H1 (cell line): ENCODE measurements around the gene ZNF432. TPM values are rescaled to one million over a fixed set of nuclear protein-coding genes. Genes with fewer than 3 reads are reported as not detected.

Source experiments
- CTCF ChIA-PET: fragments of 300-600 bp; sonication (Branson Sonifier 250); formaldehyde crosslinking; loops from one replicate; lab custom pipeline; 2021; ENCODE audit not compliant: partially characterized antibody; lab: Charles Lee
- POLR2A ChIA-PET: fragments of 300-600 bp; sonication (Branson Sonifier 250); formaldehyde crosslinking; loops from one replicate; lab custom pipeline; 2021; ENCODE audit warnings: inconsistent platforms; ENCODE audit not compliant: partially characterized antibody; lab: Charles Lee
- DNase-seq, 2 experiments: peaks; one replicate each; pipeline versions ENCODE4 v3.0.0 to v3.0.0-alpha.2; 2010 to 2022; ENCODE audit warnings: low spot score in 2 of 2, low read depth in 1 of 2, mixed read lengths in 1 of 2
- FAIRE-seq: peaks from 2 replicates; lab custom pipeline; 2011; peaks lifted over from hg19 to GRCh38; lab: Jason Lieb, UNC
- H2AFZ ChIP-seq: 2 replicates; pipeline ENCODE4 v1.8.1; 2012; ENCODE audit warnings: low read length, inconsistent platforms
- H2AK5ac ChIP-seq: 2 replicates; pipeline ENCODE4 v1.6.1; 2013; ENCODE audit warnings: low read depth, low read length
- H2BK120ac ChIP-seq: replicated peaks from 2 replicates; pipeline ENCODE3; 2013; ENCODE audit warnings: low read depth, low read length, inconsistent platforms
- H2BK12ac ChIP-seq: 2 replicates; pipeline ENCODE4 v1.6.1; 2013; ENCODE audit warnings: low read depth, low read length
- H2BK15ac ChIP-seq: 2 replicates; pipeline ENCODE4 v1.6.1; 2013; ENCODE audit warnings: low read length
- H2BK20ac ChIP-seq: 2 replicates; pipeline ENCODE4 v1.6.1; 2013; ENCODE audit warnings: low read length
- H2BK5ac ChIP-seq: 2 replicates; pipeline ENCODE4 v1.6.1; 2013; ENCODE audit warnings: low read depth, low read length
- H3K14ac ChIP-seq: 2 replicates; pipeline ENCODE4 v1.6.1; 2013; ENCODE audit warnings: inconsistent platforms; ENCODE audit not compliant: insufficient read length
- H3K18ac ChIP-seq: 2 replicates; pipeline ENCODE4 v1.6.1; 2013; ENCODE audit warnings: low read length; ENCODE audit errors: extremely low read depth
- H3K23ac ChIP-seq: 2 replicates; pipeline ENCODE4 v1.6.1; 2013; ENCODE audit warnings: inconsistent platforms; ENCODE audit not compliant: insufficient read length
- H3K23me2 ChIP-seq: 2 replicates; pipeline ENCODE4 v1.6.1; 2013; ENCODE audit warnings: low read depth, low read length
- H3K27ac ChIP-seq: 2 replicates; pipeline ENCODE4 v1.6.1; 2011; ENCODE audit warnings: low read depth, low read length, inconsistent platforms
- H3K27me3 ChIP-seq, 4 experiments: replicated peaks in 1 of 4; 1 replicate in 1 of 4; 2 replicates in 3 of 4; pipeline versions ENCODE4 v1.6.1 to v1.8.1; 2011 to 2013; ENCODE audit warnings: low read length in 3 of 4, mild to moderate bottlenecking in 3 of 4, inconsistent platforms in 2 of 4, mixed read lengths in 2 of 4, moderate library complexity in 1 of 4; ENCODE audit not compliant: control insufficient read depth in 3 of 4, insufficient read depth in 3 of 4; ENCODE audit errors: extremely low read depth in 1 of 4
- H3K36me3 ChIP-seq, 4 experiments: 2 replicates each; pipeline versions ENCODE4 v1.6.1 to v1.8.1; 2011 to 2013; ENCODE audit warnings: mild to moderate bottlenecking in 4 of 4, low read length in 3 of 4, moderate library complexity in 2 of 4, control low read depth in 1 of 4, inconsistent platforms in 1 of 4; ENCODE audit not compliant: insufficient read depth in 4 of 4, control insufficient read depth in 2 of 4
- H3K4ac ChIP-seq: replicated peaks from 2 replicates; pipeline ENCODE3; 2013; ENCODE audit warnings: low read length, low read depth, mixed read lengths, inconsistent platforms; ENCODE audit not compliant: insufficient read length
- H3K4me1 ChIP-seq, 4 experiments: replicated peaks in 1 of 4; 1 replicate in 1 of 4; 2 replicates in 3 of 4; pipeline versions ENCODE4 v1.6.1 to v1.8.1; 2011 to 2013; ENCODE audit warnings: low read length in 3 of 4, inconsistent platforms in 2 of 4, mixed read lengths in 1 of 4; ENCODE audit not compliant: insufficient read depth in 4 of 4, control insufficient read depth in 3 of 4
- H3K4me2 ChIP-seq, 2 experiments: 2 replicates each; pipeline versions ENCODE4 v1.6.1 to v1.8.1; 2011 to 2013; ENCODE audit warnings: low read depth in 2 of 2, low read length in 2 of 2, control low read depth in 1 of 2, inconsistent platforms in 1 of 2, mild to moderate bottlenecking in 1 of 2; ENCODE audit not compliant: insufficient read depth in 1 of 2
- H3K4me3 ChIP-seq, 4 experiments: fragments of 200-600, 300-600 bp in 1 of 4; sonication (generic), shearing (Covaris generic), sonication (Bioruptor Twin) in 1 of 4; 2 replicates each; pipeline versions ENCODE4 v1.5.1 to v1.8.1; 2011 to 2016; ENCODE audit warnings: low read length in 4 of 4, low read depth in 3 of 4, control low read depth in 2 of 4, inconsistent platforms in 2 of 4, mild to moderate bottlenecking in 2 of 4, mixed read lengths in 1 of 4, moderate library complexity in 1 of 4; ENCODE audit not compliant: insufficient read depth in 2 of 4; ENCODE audit errors: extremely low read depth in 1 of 4
- H3K56ac ChIP-seq: replicated peaks from 2 replicates; pipeline ENCODE3; 2013; ENCODE audit warnings: low read depth, mild to moderate bottlenecking, mixed read lengths, low read length, inconsistent platforms; ENCODE audit not compliant: insufficient read length
- H3K79me1 ChIP-seq: 2 replicates; pipeline ENCODE4 v1.6.1; 2013; ENCODE audit warnings: low read depth, low read length, control low read depth
- H3K79me2 ChIP-seq, 2 experiments: 2 replicates each; pipeline versions ENCODE4 v1.6.1 to v1.8.1; 2012 to 2013; ENCODE audit warnings: low read length in 2 of 2, mild to moderate bottlenecking in 2 of 2, inconsistent platforms in 1 of 2; ENCODE audit not compliant: insufficient read depth in 2 of 2, control insufficient read depth in 1 of 2
- H3K9ac ChIP-seq, 4 experiments: replicated peaks in 1 of 4; 1 replicate in 1 of 4; 2 replicates in 3 of 4; pipeline versions ENCODE4 v1.6.1 to v1.8.1; 2011 to 2013; ENCODE audit warnings: low read depth in 3 of 4, low read length in 3 of 4, control low read depth in 2 of 4, mild to moderate bottlenecking in 2 of 4, moderate library complexity in 2 of 4, inconsistent platforms in 1 of 4; ENCODE audit errors: extremely low read depth in 1 of 4
- H3K9me3 ChIP-seq, 2 experiments: 2 replicates each; pipeline versions ENCODE4 v1.6.1 to v1.8.1; 2012 to 2013; ENCODE audit warnings: mild to moderate bottlenecking in 2 of 2, moderate library complexity in 2 of 2, control low read depth in 1 of 2, inconsistent platforms in 1 of 2, low read depth in 1 of 2, low read length in 1 of 2, mixed read lengths in 1 of 2; ENCODE audit not compliant: insufficient read depth in 2 of 2
- H4K20me1 ChIP-seq, 2 experiments: replicated peaks in 1 of 2; 2 replicates each; pipeline versions ENCODE3 to v1.8.1; 2011 to 2013; ENCODE audit warnings: inconsistent platforms in 2 of 2, low read length in 2 of 2, mild to moderate bottlenecking in 1 of 2; ENCODE audit not compliant: insufficient read depth in 2 of 2, control insufficient read depth in 1 of 2
- H4K5ac ChIP-seq: 2 replicates; pipeline ENCODE4 v1.6.1; 2013; ENCODE audit warnings: low read length, low read depth, mixed read lengths, inconsistent platforms; ENCODE audit not compliant: insufficient read length
- H4K8ac ChIP-seq: 2 replicates; pipeline ENCODE4 v1.8.0; 2013; ENCODE audit warnings: mild to moderate bottlenecking, moderate library complexity, low read length, inconsistent platforms; ENCODE audit not compliant: insufficient read depth; ENCODE audit errors: extremely low read depth
- H4K91ac ChIP-seq: replicated peaks from 2 replicates; pipeline ENCODE3; 2013; ENCODE audit warnings: low read length, mixed read lengths, inconsistent platforms; ENCODE audit not compliant: insufficient read length
- GTF2F1 ChIP-seq: IDR thresholded peaks from 2 replicates; pipeline ENCODE4 v1.6.1; 2012; ENCODE audit warnings: low read depth, low read length, improper control_type of control experiment, borderline replicate concordance
- KDM4A ChIP-seq: IDR thresholded peaks from one replicate; pipeline ENCODE4 v1.7.1; 2012; ENCODE audit warnings: low read depth, mild to moderate bottlenecking, moderate library complexity, low read length, inconsistent platforms; ENCODE audit not compliant: severe bottlenecking
- PHF8 ChIP-seq: fragments of 200-600 bp; sonication (generic); conservative IDR thresholded peaks from 2 replicates; pipeline ENCODE4 v1.7.1; 2012; ENCODE audit warnings: low read depth, mild to moderate bottlenecking, inconsistent platforms, low read length, moderate library complexity
- SIN3A ChIP-seq, 2 experiments: IDR thresholded peaks in 1 of 2; conservative IDR thresholded peaks in 1 of 2; 2 replicates each; pipeline ENCODE4 v1.6.1; 2011 to 2012; ENCODE audit warnings: low read length in 2 of 2, improper control_type of control experiment in 1 of 2, low read depth in 1 of 2, mild to moderate bottlenecking in 1 of 2
- WGBS, 2 experiments: shearing (Covaris generic) in 1 of 2; methylation state at CpG; one replicate each; pipeline versions ENCODE4 v1.1.6 to v1.1.7; 2013 to 2015; ENCODE audit warnings: low lambda C conversion rate in 2 of 2, mixed read lengths in 2 of 2, inconsistent platforms in 1 of 2, low coverage in 1 of 2, missing lambda C conversion rate in 1 of 2; ENCODE audit not compliant: insufficient replicate concordance in 2 of 2, insufficient coverage in 1 of 2, insufficient read length in 1 of 2; ENCODE audit errors: extremely low coverage in 1 of 2, missing lambda C conversion rate in 1 of 2; 5-methylcytosine and 5-hydroxymethylcytosine counted together
- polyA plus RNA-seq, 7 experiments: library from polyadenylated mRNA; depleted of rRNA in 3 of 7; stranded (reverse) in 5 of 7; unstranded in 2 of 7; fragments of >200 nt in 5 of 7; fragments of 200-250 nt in 2 of 7; gene quantifications; 1 replicate in 5 of 7; 2 replicates in 1 of 7; 4 replicates in 1 of 7; pipeline versions ENCODE4 v1.2.1 to v1.2.3, GENCODE V29; 2011 to 2013; ENCODE audit warnings: missing spikeins in 2 of 7, mixed read lengths in 2 of 7
- total RNA-seq: library from RNA; stranded (reverse); fragmentation: NEBNext Ultra II Directional; extraction: Animal tissue kit (Norgen Biotek cat#: 25700); gene quantifications from 2 replicates; pipeline ENCODE4 v1.2.1, GENCODE V29; 2021
- TF ChIP-seq, protein P1 (sequence below): IDR thresholded peaks from 2 replicates; pipeline ENCODE4 v1.6.1; 2012; ENCODE audit warnings: inconsistent platforms
- TF ChIP-seq, protein P2 (sequence below), 3 experiments: IDR thresholded peaks; 1 replicate in 2 of 3; 2 replicates in 1 of 3; pipeline versions ENCODE4 v1.5.1 to v1.6.1; 2011; ENCODE audit warnings: low read length in 3 of 3, mild to moderate bottlenecking in 3 of 3, inconsistent platforms in 2 of 3, low read depth in 1 of 3, moderate library complexity in 1 of 3; ENCODE audit not compliant: insufficient read depth in 1 of 3; ENCODE audit errors: control extremely low read depth in 1 of 3

Gene ZNF432
- total and polyA plus RNA-seq, 2 of the 8 experiments (the other 6 are each of a cell fraction or from before 2014, with no cell fraction given): 2.0 to 8.3 TPM

DNA sequence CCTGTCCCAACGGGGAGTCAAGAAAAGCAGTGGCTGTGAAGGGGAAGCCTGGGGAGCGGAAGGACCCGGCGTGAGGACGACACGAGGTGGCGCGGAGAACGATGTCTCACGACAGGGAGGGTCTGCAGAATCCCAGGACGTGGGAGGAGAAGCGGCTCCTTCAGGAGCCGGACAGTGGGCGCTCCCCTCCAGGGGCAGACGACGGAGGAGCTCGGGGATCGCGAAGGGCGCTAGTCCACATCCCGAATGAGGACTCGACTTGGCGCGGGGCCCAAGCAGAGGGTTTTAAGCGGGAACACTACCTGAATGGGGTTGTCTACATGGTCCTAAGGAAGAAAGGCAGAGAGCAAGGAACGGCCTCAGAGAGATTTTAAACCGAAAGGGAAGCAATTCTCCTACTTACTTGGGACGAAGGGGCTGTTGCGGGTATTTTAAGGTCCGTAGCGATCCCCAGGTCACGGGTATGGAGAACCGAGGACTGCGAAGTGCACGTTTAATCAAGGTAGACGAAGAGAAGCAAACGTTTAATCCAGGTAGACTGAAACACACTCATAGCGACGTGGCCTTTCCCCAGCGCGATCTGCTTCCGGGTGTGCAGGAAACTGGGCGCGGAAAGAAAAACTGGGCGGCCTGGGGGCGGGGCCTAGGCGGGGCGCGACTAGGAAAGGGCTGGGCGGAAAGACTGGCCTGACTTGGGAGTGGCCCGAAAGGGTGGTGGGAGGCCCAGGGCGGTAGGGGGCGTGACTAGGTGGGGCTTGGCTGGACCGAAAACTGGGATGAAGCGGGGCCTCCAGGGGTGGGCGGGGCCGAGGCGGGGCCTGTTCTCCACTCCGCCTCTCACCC, 46.8 kb upstream of the ZNF432 start, which contains the start of gene ZNF841:
Gene ZNF841, minus strand, starts transcription at position 594 of the 843 bp plus-strand sequence. CDS start 10,964 bp downstream, outside the sequence.
- Histone ChIP-seq H3K4ac (no peak within 1 kb of the TSS), H4K8ac (peak within 1 kb of the TSS; percentile 86), H4K5ac (no peak within 1 kb of the TSS), H3K36me3 (no peaks in the 10 kb centered on the region; a peak in 2 of 8 replicates), H3K56ac (no peak within 1 kb of the TSS), H2AK5ac (no peak within 1 kb of the TSS), H3K4me1 (peaks cover 0 to 2% (median under 1%) of the 10 kb centered on the region in 4 experiments; a peak in 2 of 7 replicates), H3K4me2 (peak within 1 kb of the TSS; percentile 90 to 99), H2AFZ (peak within 1 kb of the TSS; percentile 79), H3K27me3 (0 out of 7 replicates have a peak, but pooled peaks cover 0 to 2% (median 0%) of the 10 kb centered on the region in 4 experiments), H3K18ac (0 out of 2 replicates have a peak within 1 kb of the TSS, but pooled peaks have one; percentile 9), H2BK20ac (no peak within 1 kb of the TSS), H3K23ac (no peak within 1 kb of the TSS), H2BK120ac (no peak within 1 kb of the TSS), H3K79me1 (peaks cover 3% of the 10 kb centered on the region), H2BK15ac (no peak within 1 kb of the TSS), H3K27ac (no peak within 1 kb of the TSS), H2BK5ac (no peak within 1 kb of the TSS), H4K91ac (no peak within 1 kb of the TSS), H3K14ac (no peak within 1 kb of the TSS), H3K4me3 (peak within 1 kb of the TSS; percentile 88 to 100 (median 97)), H3K23me2 (peaks cover 8% of the 10 kb centered on the region), H3K79me2 (peaks cover 0 to 34% of the 10 kb centered on the region in 2 experiments; a peak in 2 of 4 replicates), H2BK12ac (no peak within 1 kb of the TSS), H4K20me1 (peaks cover 0 to 3% of the 10 kb centered on the region in 2 experiments), H3K9me3 (peaks cover 8 to 15% of the 10 kb centered on the region in 2 experiments), H3K9ac (peak within 1 kb of the TSS; percentile 69 to 96 (median 78))
- CTCF ChIA-PET: no interaction called here
- FAIRE-seq: peak; percentile 60
- WGBS, 2 experiments: 1% methylated on average over 47 of the region's 59 CpGs; no CpG with 5 or more reads in 1 of the 2 experiments
- POLR2A ChIA-PET: interaction anchor here (1.3 kb wide), 1 partner anchor 11 kb away, joined by 3 read pairs; no protein-coding TSS in a partner anchor
- DNase-seq: peak; percentile 82 to 99
- TF ChIP-seq GTF2F1: no peak
- peak; percentile 69 for TF ChIP-seq PHF8
- TF ChIP-seq, protein P1, sequence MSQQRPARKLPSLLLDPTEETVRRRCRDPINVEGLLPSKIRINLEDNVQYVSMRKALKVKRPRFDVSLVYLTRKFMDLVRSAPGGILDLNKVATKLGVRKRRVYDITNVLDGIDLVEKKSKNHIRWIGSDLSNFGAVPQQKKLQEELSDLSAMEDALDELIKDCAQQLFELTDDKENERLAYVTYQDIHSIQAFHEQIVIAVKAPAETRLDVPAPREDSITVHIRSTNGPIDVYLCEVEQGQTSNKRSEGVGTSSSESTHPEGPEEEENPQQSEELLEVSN: peak; percentile 64
- TF ChIP-seq, protein P2, sequence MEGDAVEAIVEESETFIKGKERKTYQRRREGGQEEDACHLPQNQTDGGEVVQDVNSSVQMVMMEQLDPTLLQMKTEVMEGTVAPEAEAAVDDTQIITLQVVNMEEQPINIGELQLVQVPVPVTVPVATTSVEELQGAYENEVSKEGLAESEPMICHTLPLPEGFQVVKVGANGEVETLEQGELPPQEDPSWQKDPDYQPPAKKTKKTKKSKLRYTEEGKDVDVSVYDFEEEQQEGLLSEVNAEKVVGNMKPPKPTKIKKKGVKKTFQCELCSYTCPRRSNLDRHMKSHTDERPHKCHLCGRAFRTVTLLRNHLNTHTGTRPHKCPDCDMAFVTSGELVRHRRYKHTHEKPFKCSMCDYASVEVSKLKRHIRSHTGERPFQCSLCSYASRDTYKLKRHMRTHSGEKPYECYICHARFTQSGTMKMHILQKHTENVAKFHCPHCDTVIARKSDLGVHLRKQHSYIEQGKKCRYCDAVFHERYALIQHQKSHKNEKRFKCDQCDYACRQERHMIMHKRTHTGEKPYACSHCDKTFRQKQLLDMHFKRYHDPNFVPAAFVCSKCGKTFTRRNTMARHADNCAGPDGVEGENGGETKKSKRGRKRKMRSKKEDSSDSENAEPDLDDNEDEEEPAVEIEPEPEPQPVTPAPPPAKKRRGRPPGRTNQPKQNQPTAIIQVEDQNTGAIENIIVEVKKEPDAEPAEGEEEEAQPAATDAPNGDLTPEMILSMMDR (IDR thresholded peaks at IDR 0.05; ENCODE audit: control extremely low read depth in 1 of 3, insufficient read depth in 1 of 3, low read depth in 1 of 3, low read length in 3 of 3): peak in 2 of 3 experiments; percentile 5 to 15; a peak in 2 of 4 replicates
- TF ChIP-seq KDM4A: peak; percentile 78
- peak in 1 of 2 experiments; percentile 68; a peak in 1 of 4 replicates for TF ChIP-seq SIN3A (conservative IDR thresholded peaks at IDR 0.05 in 1 of 2, IDR thresholded peaks at IDR 0.05 in 1 of 2; ENCODE audit: low read depth in 1 of 2, low read length in 2 of 2)
